ENCODE results near the gene RRAS2.
"Not testable (repeated sequence)": the region's sequence is repeated elsewhere in the genome, so short reads cannot be mapped to it uniquely, and the experiment has no call there.

RRAS2 gene

GRCh38 chr11:14358729-14359439, at the start of gene RRAS2:
Gene RRAS2 (minus strand): TSS chr11:14359183. CDS start chr11:14358870, 313 bp downstream.
- no peaks in the 10 kb centered on the region for H3K27me3 ChIP-seq (ENCODE audit: control insufficient read depth in 2 of 2, insufficient read depth in 2 of 2, low read length in 2 of 2)
- peak within 1 kb of the TSS; percentile 81 to 89 for H3K4me3 ChIP-seq (ENCODE audit: low read length in 2 of 2)
- H3K9ac ChIP-seq (ENCODE audit: low read depth in 1 of 2, low read length in 2 of 2) = peak within 1 kb of the TSS; percentile 80 to 83
- H3K4me1 ChIP-seq (ENCODE audit: control insufficient read depth in 2 of 2, insufficient read depth in 2 of 2, low read length in 2 of 2) = peaks cover 8 to 14% of the 10 kb centered on the region in 2 donors
- no peaks in the 10 kb centered on the region for H3K36me3 ChIP-seq (ENCODE audit: control insufficient read depth in 2 of 2, insufficient read depth in 2 of 2, low read length in 2 of 2)
- H3K9me3 ChIP-seq (ENCODE audit: control insufficient read depth in 2 of 2, low read length in 2 of 2) = no peaks in the 10 kb centered on the region
- peak within 1 kb of the TSS; percentile 70 to 74 for H3K27ac ChIP-seq (ENCODE audit: low read depth in 2 of 2, low read length in 2 of 2)

- no peak overlapping the region for H3K27ac ChIP-seq (ENCODE audit: low read depth in 2 of 2, low read length in 2 of 2)
- H3K36me3 ChIP-seq (ENCODE audit: control insufficient read depth in 2 of 2, insufficient read depth in 2 of 2, low read length in 2 of 2) = no peaks in the 10 kb centered on the region
- H3K4me3 ChIP-seq (ENCODE audit: low read length in 2 of 2) = no peak overlapping the region
- peaks cover 0 to 4% of the 10 kb centered on the region in 2 donors for H3K4me1 ChIP-seq (ENCODE audit: control insufficient read depth in 2 of 2, insufficient read depth in 2 of 2, low read length in 2 of 2)
- no peaks in the 10 kb centered on the region for H3K9me3 ChIP-seq (ENCODE audit: control insufficient read depth in 2 of 2, low read length in 2 of 2)
- no peak overlapping the region for H3K9ac ChIP-seq (ENCODE audit: low read depth in 1 of 2, low read length in 2 of 2)
- H3K27me3 ChIP-seq (ENCODE audit: control insufficient read depth in 2 of 2, insufficient read depth in 2 of 2, low read length in 2 of 2) = no peaks in the 10 kb centered on the region
These were observed 49.6 kb upstream of the RRAS2 start for GRCh38 chr11:14408612-14409011.

- not testable (repeated sequence) for H3K4me3 ChIP-seq (ENCODE audit: low read length in 2 of 2); H3K27ac ChIP-seq (ENCODE audit: low read depth in 2 of 2, low read length in 2 of 2); H3K4me1 ChIP-seq (ENCODE audit: control insufficient read depth in 2 of 2, insufficient read depth in 2 of 2, low read length in 2 of 2); H3K27me3 ChIP-seq (ENCODE audit: control insufficient read depth in 2 of 2, insufficient read depth in 2 of 2, low read length in 2 of 2); H3K9ac ChIP-seq (ENCODE audit: low read depth in 1 of 2, low read length in 2 of 2); H3K36me3 ChIP-seq (ENCODE audit: control insufficient read depth in 2 of 2, insufficient read depth in 2 of 2, low read length in 2 of 2); H3K9me3 ChIP-seq (ENCODE audit: control insufficient read depth in 2 of 2, low read length in 2 of 2)
These were observed 47.1 kb upstream of the RRAS2 start for GRCh38 chr11:14406116-14406515.

- not testable (repeated sequence) for H3K27ac ChIP-seq (ENCODE audit: low read depth in 2 of 2, low read length in 2 of 2); H3K9ac ChIP-seq (ENCODE audit: low read depth in 1 of 2, low read length in 2 of 2); H3K27me3 ChIP-seq (ENCODE audit: control insufficient read depth in 2 of 2, insufficient read depth in 2 of 2, low read length in 2 of 2); H3K9me3 ChIP-seq (ENCODE audit: control insufficient read depth in 2 of 2, low read length in 2 of 2); H3K4me1 ChIP-seq (ENCODE audit: control insufficient read depth in 2 of 2, insufficient read depth in 2 of 2, low read length in 2 of 2); H3K4me3 ChIP-seq (ENCODE audit: low read length in 2 of 2); H3K36me3 ChIP-seq (ENCODE audit: control insufficient read depth in 2 of 2, insufficient read depth in 2 of 2, low read length in 2 of 2)
These were observed 44.5 kb upstream of the RRAS2 start for GRCh38 chr11:14403528-14403927.

GRCh38 chr11:14399087-14399486, 40.1 kb upstream of the RRAS2 start:
- H3K9ac ChIP-seq (ENCODE audit: low read depth in 1 of 2, low read length in 2 of 2) = no peak overlapping the region

GRCh38 chr11:14396273-14396672, 37.3 kb upstream of the RRAS2 start:
- no peaks in the 10 kb centered on the region for H3K27me3 ChIP-seq (ENCODE audit: control insufficient read depth in 2 of 2, insufficient read depth in 2 of 2, low read length in 2 of 2)
- H3K9me3 ChIP-seq (ENCODE audit: control insufficient read depth in 2 of 2, low read length in 2 of 2) = no peaks in the 10 kb centered on the region
- no peak overlapping the region for H3K27ac ChIP-seq (ENCODE audit: low read depth in 2 of 2, low read length in 2 of 2)
- H3K36me3 ChIP-seq (ENCODE audit: control insufficient read depth in 2 of 2, insufficient read depth in 2 of 2, low read length in 2 of 2) = no peaks in the 10 kb centered on the region
- no peak overlapping the region for H3K9ac ChIP-seq (ENCODE audit: low read depth in 1 of 2, low read length in 2 of 2)
- H3K4me3 ChIP-seq (ENCODE audit: low read length in 2 of 2) = no peak overlapping the region
- no peaks in the 10 kb centered on the region for H3K4me1 ChIP-seq (ENCODE audit: control insufficient read depth in 2 of 2, insufficient read depth in 2 of 2, low read length in 2 of 2)

More at GRCh38 chr11:14399087-14399486, 40.1 kb upstream of the RRAS2 start:
- H3K4me1 ChIP-seq (ENCODE audit: control insufficient read depth in 2 of 2, insufficient read depth in 2 of 2, low read length in 2 of 2) = no peaks in the 10 kb centered on the region
- H3K9me3 ChIP-seq (ENCODE audit: control insufficient read depth in 2 of 2, low read length in 2 of 2) = no peaks in the 10 kb centered on the region
- H3K4me3 ChIP-seq (ENCODE audit: low read length in 2 of 2) = no peak overlapping the region
- H3K27me3 ChIP-seq (ENCODE audit: control insufficient read depth in 2 of 2, insufficient read depth in 2 of 2, low read length in 2 of 2) = no peaks in the 10 kb centered on the region
- H3K27ac ChIP-seq (ENCODE audit: low read depth in 2 of 2, low read length in 2 of 2) = no peak overlapping the region
- H3K36me3 ChIP-seq (ENCODE audit: control insufficient read depth in 2 of 2, insufficient read depth in 2 of 2, low read length in 2 of 2) = no peaks in the 10 kb centered on the region

GRCh38 chr11:14393889-14394288, 34.9 kb upstream of the RRAS2 start:
- no peaks in the 10 kb centered on the region for H3K4me1 ChIP-seq (ENCODE audit: control insufficient read depth in 2 of 2, insufficient read depth in 2 of 2, low read length in 2 of 2)
- H3K9me3 ChIP-seq (ENCODE audit: control insufficient read depth in 2 of 2, low read length in 2 of 2) = no peaks in the 10 kb centered on the region
- no peaks in the 10 kb centered on the region for H3K36me3 ChIP-seq (ENCODE audit: control insufficient read depth in 2 of 2, insufficient read depth in 2 of 2, low read length in 2 of 2)
- no peak overlapping the region for H3K27ac ChIP-seq (ENCODE audit: low read depth in 2 of 2, low read length in 2 of 2)
- no peaks in the 10 kb centered on the region for H3K27me3 ChIP-seq (ENCODE audit: control insufficient read depth in 2 of 2, insufficient read depth in 2 of 2, low read length in 2 of 2)
- H3K4me3 ChIP-seq (ENCODE audit: low read length in 2 of 2) = no peak overlapping the region
- no peak overlapping the region for H3K9ac ChIP-seq (ENCODE audit: low read depth in 1 of 2, low read length in 2 of 2)

GRCh38 chr11:14393129-14393528, 34.1 kb upstream of the RRAS2 start:
- Histone ChIP-seq H3K9me3 (ENCODE audit: control insufficient read depth in 2 of 2, low read length in 2 of 2) (no peaks in the 10 kb centered on the region), H3K4me1 (ENCODE audit: control insufficient read depth in 2 of 2, insufficient read depth in 2 of 2, low read length in 2 of 2) (no peaks in the 10 kb centered on the region), H3K4me3 (ENCODE audit: low read length in 2 of 2) (no peak overlapping the region), H3K27me3 (ENCODE audit: control insufficient read depth in 2 of 2, insufficient read depth in 2 of 2, low read length in 2 of 2) (no peaks in the 10 kb centered on the region), H3K36me3 (ENCODE audit: control insufficient read depth in 2 of 2, insufficient read depth in 2 of 2, low read length in 2 of 2) (no peaks in the 10 kb centered on the region), H3K27ac (ENCODE audit: low read depth in 2 of 2, low read length in 2 of 2) (no peak overlapping the region), H3K9ac (ENCODE audit: low read depth in 1 of 2, low read length in 2 of 2) (no peak overlapping the region)

GRCh38 chr11:14390669-14391068, 31.7 kb upstream of the RRAS2 start:
- Histone ChIP-seq H3K36me3 (ENCODE audit: control insufficient read depth in 2 of 2, insufficient read depth in 2 of 2, low read length in 2 of 2) (no peaks in the 10 kb centered on the region), H3K27ac (ENCODE audit: low read depth in 2 of 2, low read length in 2 of 2) (no peak overlapping the region), H3K9ac (ENCODE audit: low read depth in 1 of 2, low read length in 2 of 2) (no peak overlapping the region), H3K27me3 (ENCODE audit: control insufficient read depth in 2 of 2, insufficient read depth in 2 of 2, low read length in 2 of 2) (no peaks in the 10 kb centered on the region), H3K4me3 (ENCODE audit: low read length in 2 of 2) (no peak overlapping the region), H3K4me1 (ENCODE audit: control insufficient read depth in 2 of 2, insufficient read depth in 2 of 2, low read length in 2 of 2) (no peaks in the 10 kb centered on the region), H3K9me3 (ENCODE audit: control insufficient read depth in 2 of 2, low read length in 2 of 2) (no peaks in the 10 kb centered on the region)

- Histone ChIP-seq H3K9ac (ENCODE audit: low read depth in 1 of 2, low read length in 2 of 2) (no peak overlapping the region), H3K36me3 (ENCODE audit: control insufficient read depth in 2 of 2, insufficient read depth in 2 of 2, low read length in 2 of 2) (no peaks in the 10 kb centered on the region), H3K9me3 (ENCODE audit: control insufficient read depth in 2 of 2, low read length in 2 of 2) (no peaks in the 10 kb centered on the region)
These were observed 29.4 kb upstream of the RRAS2 start for GRCh38 chr11:14388352-14388751.

More at GRCh38 chr11:14388352-14388751, 29.4 kb upstream of the RRAS2 start:
- H3K27ac ChIP-seq (ENCODE audit: low read depth in 2 of 2, low read length in 2 of 2) = no peak overlapping the region
- H3K4me1 ChIP-seq (ENCODE audit: control insufficient read depth in 2 of 2, insufficient read depth in 2 of 2, low read length in 2 of 2) = no peaks in the 10 kb centered on the region
- no peaks in the 10 kb centered on the region for H3K27me3 ChIP-seq (ENCODE audit: control insufficient read depth in 2 of 2, insufficient read depth in 2 of 2, low read length in 2 of 2)
- no peak overlapping the region for H3K4me3 ChIP-seq (ENCODE audit: low read length in 2 of 2)
